B cell (primary cell): Measurements from ENCODE around the gene CEACAM16. TPM values are rescaled to one million over a fixed set of nuclear protein-coding genes. Genes with fewer than 3 reads are reported as not detected.
A peak's percentile ranks its signal among the peaks of the same experiment; 100 is the strongest.

Experiments
- ATAC-seq: fragments of 200-7000 bp; cut with Tn5 transposase; one replicate; pipeline ENCODE4 v1.10.0; 2021; ENCODE audit warnings: low read depth, mild to moderate bottlenecking, moderate number of reproducible peaks, moderate library complexity
- CTCF ChIA-PET: fragments of 350-600 bp; sonication (Branson Sonifier 250); formaldehyde crosslinking; loops from one replicate; lab custom pipeline; 2021; ENCODE audit warnings: antibody characterized with exemption, inconsistent platforms; lab: Charles Lee
- POLR2A ChIA-PET: fragments of 350-600 bp; sonication (Branson Sonifier 250); formaldehyde crosslinking; loops from one replicate; lab custom pipeline; 2021; ENCODE audit warnings: antibody characterized with exemption; lab: Charles Lee
- DNase-seq: peaks from one replicate; pipeline ENCODE4 v3.0.0; 2013
- H2AFZ ChIP-seq: 2 replicates; pipeline ENCODE4 v1.6.1; 2012; ENCODE audit warnings: mild to moderate bottlenecking, low read depth, low read length; ENCODE audit not compliant: insufficient read depth, poor library complexity, severe bottlenecking
- H3K27ac ChIP-seq, 2 donors: 1 replicate in 1 of 2; 2 replicates in 1 of 2; pipeline ENCODE4 v1.5.1; 2012 to 2013; ENCODE audit warnings: low read length in 2 of 2, mild to moderate bottlenecking in 2 of 2, moderate library complexity in 1 of 2
- H3K27me3 ChIP-seq, 4 experiments: fragments of 200-600 bp in 1 of 4; sonication (generic) in 1 of 4; replicated peaks in 1 of 4; 1 replicate in 2 of 4; 2 replicates in 2 of 4; pipeline versions ENCODE4 v1.6.1 to v1.7.0; 2013 to 2016; ENCODE audit warnings: low read length in 3 of 4, mild to moderate bottlenecking in 2 of 4, mixed read lengths in 1 of 4, moderate library complexity in 1 of 4; ENCODE audit not compliant: insufficient read depth in 4 of 4, control insufficient read depth in 3 of 4; ENCODE audit errors: control extremely low read depth in 1 of 4
- H3K36me3 ChIP-seq, 2 experiments: replicated peaks in 1 of 2; 1 replicate in 1 of 2; 2 replicates in 1 of 2; pipeline versions ENCODE4 v1.6.1 to v1.7.1; 2013; ENCODE audit warnings: low read length in 1 of 2; ENCODE audit not compliant: insufficient read depth in 2 of 2, control insufficient read depth in 1 of 2; ENCODE audit errors: control extremely low read depth in 1 of 2, extremely low read depth in 1 of 2
- H3K4me1 ChIP-seq, 2 donors: fragments of 200-600 bp in 1 of 2; sonication (generic) in 1 of 2; 1 replicate in 1 of 2; 2 replicates in 1 of 2; pipeline versions ENCODE4 v1.5.1 to v1.6.1; 2013 to 2017; ENCODE audit warnings: low read length in 2 of 2; ENCODE audit not compliant: control insufficient read depth in 2 of 2, insufficient read depth in 2 of 2
- H3K4me2 ChIP-seq: replicated peaks from 2 replicates; pipeline ENCODE3; 2012; ENCODE audit warnings: mild to moderate bottlenecking, low read depth, low read length; ENCODE audit not compliant: poor library complexity, severe bottlenecking
- H3K4me3 ChIP-seq, 5 experiments: fragments of 200-600 bp in 1 of 5; sonication (generic) in 1 of 5; 1 replicate in 3 of 5; 2 replicates in 2 of 5; pipeline versions ENCODE4 v1.5.1 to v1.7.0; 2011 to 2016; ENCODE audit warnings: low read length in 4 of 5, mild to moderate bottlenecking in 4 of 5, low read depth in 2 of 5, control low read depth in 1 of 5, moderate library complexity in 1 of 5; ENCODE audit not compliant: insufficient read depth in 1 of 5; ENCODE audit errors: control extremely low read depth in 1 of 5, extremely low read depth in 1 of 5
- H3K79me2 ChIP-seq: fragments of 200-600 bp; sonication (generic); one replicate; pipeline ENCODE4 v1.6.0; 2016; ENCODE audit warnings: low read length; ENCODE audit not compliant: control insufficient read depth, insufficient read depth
- H3K9ac ChIP-seq: fragments of 200-600 bp; sonication (generic); 2 replicates; pipeline ENCODE4 v1.6.1; 2017; ENCODE audit warnings: mild to moderate bottlenecking, low read length, moderate library complexity
- H3K9me3 ChIP-seq, 3 donors: one replicate each; pipeline versions ENCODE4 v1.6.1 to v1.7.1; 2013; ENCODE audit warnings: low read length in 2 of 3; ENCODE audit not compliant: control insufficient read depth in 2 of 3, insufficient read depth in 1 of 3; ENCODE audit errors: control extremely low read depth in 1 of 3
- H4K20me1 ChIP-seq: 2 replicates; pipeline ENCODE4 v1.6.0; 2012; ENCODE audit warnings: mild to moderate bottlenecking, low read length; ENCODE audit not compliant: insufficient read depth, control insufficient read depth, poor library complexity, severe bottlenecking
- H3K27ac Mint-ChIP-seq: one replicate; pipeline ENCODE4 v1.8.0; 2021; ENCODE audit warnings: mixed read lengths
- H3K27me3 Mint-ChIP-seq: one replicate; pipeline ENCODE4 v1.8.0; 2021; ENCODE audit warnings: mixed read lengths
- H3K4me1 Mint-ChIP-seq: one replicate; pipeline ENCODE4 v1.8.0; 2021; ENCODE audit warnings: mixed read lengths
- H3K4me3 Mint-ChIP-seq: one replicate; pipeline ENCODE4 v1.8.0; 2021; ENCODE audit warnings: mixed read lengths
- H3K9me3 Mint-ChIP-seq: one replicate; pipeline ENCODE4 v1.8.0; 2022; ENCODE audit warnings: mixed read lengths; ENCODE audit not compliant: insufficient read depth
- EZH2 ChIP-seq: IDR thresholded peaks from 2 replicates; pipeline ENCODE4 v1.6.1; 2012; ENCODE audit warnings: borderline replicate concordance, low read depth, mild to moderate bottlenecking, moderate library complexity, low read length; ENCODE audit not compliant: insufficient read depth, poor library complexity, severe bottlenecking
- WGBS: methylation state at CpG from one replicate; pipeline ENCODE4 v1.1.5; 2013; ENCODE audit warnings: missing lambda C conversion rate; ENCODE audit not compliant: insufficient coverage; 5-methylcytosine and 5-hydroxymethylcytosine counted together
- intact Hi-C: fragments of 100-400 bp; cut with micrococcal nuclease; formaldehyde crosslinking; loops from one replicate; pipeline ENCODE4 v1.10.0; 2022
- polyA plus RNA-seq: library from polyadenylated mRNA; depleted of rRNA; stranded (reverse); fragments of >200 nt; gene quantifications from 2 replicates; pipeline ENCODE4 v1.2.3, GENCODE V29; 2012
- total RNA-seq, 2 donors: library from RNA; stranded (reverse); fragments of 120-200 nt in 1 of 2; gene quantifications; 1 replicate in 1 of 2; 2 replicates in 1 of 2; pipeline versions ENCODE4 v1.2.3 to v1.2.4, GENCODE V29; 2013 to 2022
- TF ChIP-seq, protein P1 (sequence below): fragments of 200-600 bp; IDR thresholded peaks from one replicate; pipeline ENCODE4 v1.8.0; 2022; ENCODE audit warnings: antibody characterized with exemption, mild to moderate bottlenecking

CEACAM16 gene
- total and polyA plus RNA-seq, 2 donors (not counting 1 experiment from before 2014, with no cell fraction given), result not detected

DNA sequence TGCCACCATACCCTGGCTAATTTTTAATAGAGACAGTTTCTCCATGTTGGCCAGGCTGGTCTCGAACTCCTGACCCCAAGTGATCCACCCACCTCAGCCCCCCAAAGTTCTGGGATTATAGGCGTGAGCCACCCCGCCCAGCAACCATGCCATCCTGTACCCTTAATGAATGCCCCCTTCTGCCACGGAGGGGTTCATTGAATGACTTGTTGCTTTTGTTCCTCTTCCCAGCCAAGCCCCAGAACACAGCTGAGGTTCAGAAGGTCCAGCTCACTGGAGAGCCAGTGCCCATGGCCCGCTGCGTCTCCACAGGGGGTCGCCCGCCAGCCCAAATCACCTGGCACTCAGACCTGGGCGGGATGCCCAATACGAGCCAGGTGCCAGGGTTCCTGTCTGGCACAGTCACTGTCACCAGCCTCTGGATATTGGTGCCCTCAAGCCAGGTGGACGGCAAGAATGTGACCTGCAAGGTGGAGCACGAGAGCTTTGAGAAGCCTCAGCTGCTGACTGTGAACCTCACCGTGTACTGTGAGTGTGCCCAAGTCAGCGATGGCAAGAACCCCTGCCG lies 49.3 kb upstream of the CEACAM16 start:
- CTCF ChIA-PET, result interaction anchor here (1.4 kb wide), 1 partner anchor 121 kb away, joined by 3 read pairs; no protein-coding TSS in a partner anchor
- no peak overlapping the region for H3K27ac Mint-ChIP-seq

DNA sequence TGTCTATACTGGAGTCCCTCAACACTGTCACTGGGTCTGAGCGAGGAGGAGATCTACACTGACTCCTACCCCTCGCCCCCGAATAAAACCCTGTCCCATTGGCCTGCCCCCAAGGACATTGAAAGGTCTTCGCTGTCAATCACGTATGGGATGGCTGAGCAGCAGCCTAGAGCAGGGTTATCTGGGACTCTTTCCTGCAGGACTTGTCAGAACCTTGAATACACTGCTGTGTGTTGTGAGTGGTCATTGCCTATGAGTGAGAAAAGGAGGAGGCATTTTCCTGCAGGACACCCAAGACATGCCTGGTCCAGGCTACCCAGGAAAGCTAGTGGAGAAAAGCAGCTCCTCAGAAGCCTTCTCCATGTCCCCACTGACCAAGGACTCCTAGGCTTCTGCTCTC lies 45.6 kb upstream of the CEACAM16 start:
- Histone ChIP-seq H3K36me3 (no peaks in the 10 kb centered on the region), H3K4me3 (no peak overlapping the region), H3K27ac (no peak overlapping the region), H3K4me2 (peak overlapping the region; percentile 61), H3K79me2 (no peaks in the 10 kb centered on the region), H3K9ac (no peak overlapping the region), H3K9me3 (peaks cover 0 to 7% (median 0%) of the 10 kb centered on the region in 3 donors), H3K4me1 (peaks cover 7 to 18% of the 10 kb centered on the region in 2 donors), H2AFZ (no peak overlapping the region), H3K27me3 (no peaks in the 10 kb centered on the region), H4K20me1 (no peaks in the 10 kb centered on the region)
- H3K27me3 Mint-ChIP-seq, result peaks cover 6% of the 10 kb centered on the region
- intact Hi-C loops, result loop anchor here (5.0 to 10.0 kb wide), 2 partner anchors 151 to 191 kb away; partner anchors contain the start of genes NECTIN2 and ZNF180
- H3K4me3 Mint-ChIP-seq, result no peak overlapping the region
- ChIA-PET POLR2A (no interaction called here), CTCF (interaction anchor here (0.7 to 2.0 kb wide), 6 partner anchors 11 to 300 kb away, joined by 3 to 18 read pairs (median 4); no protein-coding TSS in a partner anchor)
- DNase-seq (no peak), ATAC-seq (no peak)
- TF ChIP-seq, protein P1, sequence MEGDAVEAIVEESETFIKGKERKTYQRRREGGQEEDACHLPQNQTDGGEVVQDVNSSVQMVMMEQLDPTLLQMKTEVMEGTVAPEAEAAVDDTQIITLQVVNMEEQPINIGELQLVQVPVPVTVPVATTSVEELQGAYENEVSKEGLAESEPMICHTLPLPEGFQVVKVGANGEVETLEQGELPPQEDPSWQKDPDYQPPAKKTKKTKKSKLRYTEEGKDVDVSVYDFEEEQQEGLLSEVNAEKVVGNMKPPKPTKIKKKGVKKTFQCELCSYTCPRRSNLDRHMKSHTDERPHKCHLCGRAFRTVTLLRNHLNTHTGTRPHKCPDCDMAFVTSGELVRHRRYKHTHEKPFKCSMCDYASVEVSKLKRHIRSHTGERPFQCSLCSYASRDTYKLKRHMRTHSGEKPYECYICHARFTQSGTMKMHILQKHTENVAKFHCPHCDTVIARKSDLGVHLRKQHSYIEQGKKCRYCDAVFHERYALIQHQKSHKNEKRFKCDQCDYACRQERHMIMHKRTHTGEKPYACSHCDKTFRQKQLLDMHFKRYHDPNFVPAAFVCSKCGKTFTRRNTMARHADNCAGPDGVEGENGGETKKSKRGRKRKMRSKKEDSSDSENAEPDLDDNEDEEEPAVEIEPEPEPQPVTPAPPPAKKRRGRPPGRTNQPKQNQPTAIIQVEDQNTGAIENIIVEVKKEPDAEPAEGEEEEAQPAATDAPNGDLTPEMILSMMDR, result no peak
- no peak for TF ChIP-seq EZH2
- no peaks in the 10 kb centered on the region for H3K9me3 Mint-ChIP-seq
- 98% methylated on average over 4 of the region's 5 CpGs for WGBS
- peaks cover 18% of the 10 kb centered on the region for H3K4me1 Mint-ChIP-seq
- H3K27ac Mint-ChIP-seq, result no peak overlapping the region

More for the DNA sequence above, 49.3 kb upstream of the CEACAM16 start:
- peaks cover 0 to 14% (median 6%) of the 10 kb centered on the region in 4 experiments for H3K27me3 ChIP-seq
- no peak overlapping the region for H2AFZ ChIP-seq
- POLR2A ChIA-PET, result no interaction called here
- Mint-ChIP-seq H3K27me3 (peaks cover 22% of the 10 kb centered on the region), H3K4me1 (peaks cover 10% of the 10 kb centered on the region), H3K9me3 (no peaks in the 10 kb centered on the region), H3K4me3 (no peak overlapping the region)
- no peak overlapping the region for H3K9ac ChIP-seq
- intact Hi-C loops, result loop anchor here (5.0 to 10.0 kb wide), 2 partner anchors 147 to 195 kb away; partner anchors contain the start of genes NECTIN2 and ZNF180
- TF ChIP-seq EZH2, result no peak
- H3K79me2 ChIP-seq, result no peaks in the 10 kb centered on the region
- no peak for ATAC-seq
- no peak overlapping the region for H3K27ac ChIP-seq
- DNase-seq, result no peak
- H3K4me1 ChIP-seq, result peaks cover 7 to 11% of the 10 kb centered on the region in 2 donors
- H3K9me3 ChIP-seq, result peaks cover 0 to 4% (median 0%) of the 10 kb centered on the region in 3 donors
- H3K4me3 ChIP-seq, result no peak overlapping the region
- WGBS, result 96% methylated on average over 13 of the region's 15 CpGs
- no peaks in the 10 kb centered on the region for H3K36me3 ChIP-seq
- no peak overlapping the region for H3K4me2 ChIP-seq
- no peaks in the 10 kb centered on the region for H4K20me1 ChIP-seq
